ENCODE data around the gene OR4E1. TPM values are rescaled to one million over a fixed set of nuclear protein-coding genes. Genes with fewer than 3 reads are reported as not detected.
"Not testable (repeated sequence)": the region's sequence is repeated elsewhere in the genome, so short reads cannot be mapped to it uniquely, and the experiment has no call there.

OR4E1 gene
- total RNA-seq, 3 donors from 2014 or later (not counting 1 experiment from before 2014, with no cell fraction given), result not detected

DNA sequence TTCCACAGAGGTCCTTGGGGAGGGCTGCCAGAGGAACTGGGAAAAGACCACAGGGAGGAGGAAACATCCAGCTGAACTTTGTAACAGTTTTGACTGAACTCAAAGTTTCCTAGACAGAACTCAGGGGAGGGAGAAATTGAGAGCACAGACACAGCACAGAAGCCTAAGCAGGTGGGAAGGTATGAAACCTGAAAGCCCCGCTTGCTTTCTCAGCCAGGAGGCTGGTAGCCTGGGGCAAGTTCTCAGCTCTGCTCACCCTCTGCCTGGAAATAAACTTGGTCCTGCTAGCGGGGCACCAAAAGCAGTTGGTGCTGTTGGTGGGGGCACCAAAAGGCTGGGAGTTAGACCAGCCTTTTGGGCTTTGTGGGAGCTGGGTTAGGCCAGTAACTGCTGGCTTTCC lies 25.9 kb upstream of the OR4E1 start:
- no peak for DNase-seq
- Histone ChIP-seq H3K27me3 (ENCODE audit: control insufficient read depth, insufficient read depth, low read length) (peaks cover 2% of the 10 kb centered on the region), H3K36me3 (ENCODE audit: control insufficient read depth, insufficient read depth, low read length) (no peaks in the 10 kb centered on the region), H3K9me3 (ENCODE audit: control insufficient read depth, insufficient read depth, low read length) (no peaks in the 10 kb centered on the region), H3K4me1 (ENCODE audit: control insufficient read depth, insufficient read depth, low read length) (no peaks in the 10 kb centered on the region), H3K27ac (ENCODE audit: low read length) (no peak overlapping the region), H3K4me3 (ENCODE audit: low read length) (no peak overlapping the region)
- no peaks in the 10 kb centered on the region for H3K36me3 Mint-ChIP-seq
- TF ChIP-seq, protein P1, sequence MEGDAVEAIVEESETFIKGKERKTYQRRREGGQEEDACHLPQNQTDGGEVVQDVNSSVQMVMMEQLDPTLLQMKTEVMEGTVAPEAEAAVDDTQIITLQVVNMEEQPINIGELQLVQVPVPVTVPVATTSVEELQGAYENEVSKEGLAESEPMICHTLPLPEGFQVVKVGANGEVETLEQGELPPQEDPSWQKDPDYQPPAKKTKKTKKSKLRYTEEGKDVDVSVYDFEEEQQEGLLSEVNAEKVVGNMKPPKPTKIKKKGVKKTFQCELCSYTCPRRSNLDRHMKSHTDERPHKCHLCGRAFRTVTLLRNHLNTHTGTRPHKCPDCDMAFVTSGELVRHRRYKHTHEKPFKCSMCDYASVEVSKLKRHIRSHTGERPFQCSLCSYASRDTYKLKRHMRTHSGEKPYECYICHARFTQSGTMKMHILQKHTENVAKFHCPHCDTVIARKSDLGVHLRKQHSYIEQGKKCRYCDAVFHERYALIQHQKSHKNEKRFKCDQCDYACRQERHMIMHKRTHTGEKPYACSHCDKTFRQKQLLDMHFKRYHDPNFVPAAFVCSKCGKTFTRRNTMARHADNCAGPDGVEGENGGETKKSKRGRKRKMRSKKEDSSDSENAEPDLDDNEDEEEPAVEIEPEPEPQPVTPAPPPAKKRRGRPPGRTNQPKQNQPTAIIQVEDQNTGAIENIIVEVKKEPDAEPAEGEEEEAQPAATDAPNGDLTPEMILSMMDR (IDR thresholded peaks at IDR 0.05), result no peak
- WGBS (ENCODE audit: insufficient coverage), result 93% methylated on average over 2 of the region's 2 CpGs
- no peak overlapping the region for H3K27ac Mint-ChIP-seq
- no peak for ATAC-seq
- peaks cover 10 to 11% of the 10 kb centered on the region in 2 donors for H3K4me1 Mint-ChIP-seq
- no peaks in the 10 kb centered on the region for H3K9me3 Mint-ChIP-seq
- intact Hi-C loops (cut with micrococcal nuclease), result no loop called here
- H3K27me3 Mint-ChIP-seq (ENCODE audit: low read depth in 2 of 2), result peaks cover 9 to 58% of the 10 kb centered on the region in 2 donors
- no peak overlapping the region for H3K4me3 Mint-ChIP-seq

DNA sequence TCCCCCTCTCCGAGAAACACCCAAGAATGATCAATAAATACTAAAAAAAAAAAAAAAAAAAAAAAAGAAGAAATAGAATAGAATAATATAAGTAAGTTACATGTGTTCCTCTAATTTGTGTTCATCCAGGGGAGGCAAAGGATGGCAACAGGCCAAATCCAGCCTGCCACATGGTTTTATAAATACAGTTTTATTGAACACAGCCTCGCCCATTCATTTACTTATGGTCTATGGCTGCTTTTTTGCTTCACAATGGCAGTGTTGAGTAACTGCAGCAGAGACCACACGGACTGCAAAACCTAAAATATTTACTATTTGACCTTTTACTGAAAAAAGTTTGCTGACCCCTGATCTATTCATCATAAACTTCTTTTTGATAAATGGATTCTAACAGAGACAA lies 24.9 kb upstream of the OR4E1 start:
- H3K27ac Mint-ChIP-seq; H3K4me3 ChIP-seq (ENCODE audit: low read length); H3K27me3 ChIP-seq (ENCODE audit: control insufficient read depth, insufficient read depth, low read length); H3K36me3 Mint-ChIP-seq; H3K4me3 Mint-ChIP-seq; H3K36me3 ChIP-seq (ENCODE audit: control insufficient read depth, insufficient read depth, low read length); H3K4me1 Mint-ChIP-seq; H3K4me1 ChIP-seq (ENCODE audit: control insufficient read depth, insufficient read depth, low read length); H3K9me3 Mint-ChIP-seq; H3K9me3 ChIP-seq (ENCODE audit: control insufficient read depth, insufficient read depth, low read length); H3K27ac ChIP-seq (ENCODE audit: low read length); intact Hi-C loops (cut with micrococcal nuclease); DNase-seq; ATAC-seq: not testable (repeated sequence)
- WGBS (ENCODE audit: insufficient coverage), result 96% methylated on average over 2 of the region's 3 CpGs
- H3K27me3 Mint-ChIP-seq (ENCODE audit: low read depth in 2 of 2), result peaks cover 12 to 59% of the 10 kb centered on the region in 2 donors

DNA sequence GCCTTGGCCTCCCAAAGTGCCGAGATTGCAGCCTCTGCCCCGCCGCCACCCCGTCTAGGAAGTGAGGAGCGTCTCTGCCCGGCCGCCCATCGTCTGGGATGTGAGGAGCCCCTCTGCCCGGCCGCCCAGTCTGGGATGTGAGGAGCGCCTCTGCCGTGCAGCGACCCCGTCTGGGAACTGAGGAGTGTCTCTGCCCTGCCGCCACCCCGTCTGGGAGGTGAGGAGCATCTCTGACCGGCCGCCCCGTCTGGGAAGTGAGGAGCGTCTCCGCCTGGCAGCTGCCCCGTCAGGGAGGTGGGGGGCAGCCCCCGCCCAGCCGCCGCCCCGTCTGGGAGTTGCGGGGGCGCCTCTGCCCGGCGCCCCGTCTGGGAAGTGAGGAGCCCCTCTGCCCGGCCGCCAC lies 24.0 kb upstream of the OR4E1 start:
- H3K36me3 Mint-ChIP-seq; H3K4me1 Mint-ChIP-seq; ATAC-seq; H3K27ac Mint-ChIP-seq; H3K4me3 ChIP-seq (ENCODE audit: low read length); H3K27ac ChIP-seq (ENCODE audit: low read length); H3K27me3 ChIP-seq (ENCODE audit: control insufficient read depth, insufficient read depth, low read length); DNase-seq; intact Hi-C loops (cut with micrococcal nuclease); H3K36me3 ChIP-seq (ENCODE audit: control insufficient read depth, insufficient read depth, low read length); H3K9me3 ChIP-seq (ENCODE audit: control insufficient read depth, insufficient read depth, low read length); H3K4me1 ChIP-seq (ENCODE audit: control insufficient read depth, insufficient read depth, low read length); H3K9me3 Mint-ChIP-seq; H3K4me3 Mint-ChIP-seq: not testable (repeated sequence)
- WGBS (ENCODE audit: insufficient coverage), result 95% methylated on average over 33 of the region's 33 CpGs
- H3K27me3 Mint-ChIP-seq (ENCODE audit: low read depth in 2 of 2), result peaks cover 12 to 63% of the 10 kb centered on the region in 2 donors

DNA sequence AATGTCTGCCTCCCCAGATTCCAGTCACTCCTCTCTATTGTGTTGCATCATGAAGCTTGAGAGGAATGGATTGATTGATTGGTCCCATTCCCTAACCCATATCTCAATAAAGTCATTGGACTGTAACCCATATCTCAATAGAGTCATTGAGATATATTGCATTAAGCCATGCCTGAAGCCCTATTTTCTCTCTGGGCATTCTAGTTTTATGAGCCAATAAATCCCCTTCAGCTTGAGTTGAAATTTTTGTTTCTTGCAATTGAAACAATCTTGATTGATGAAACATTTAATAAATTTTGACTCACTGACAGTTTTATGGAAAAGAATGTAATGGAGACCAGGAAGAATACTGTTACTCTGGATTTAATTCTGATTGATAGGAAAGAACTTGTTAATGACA lies 20.8 kb upstream of the OR4E1 start:
- ATAC-seq (no peak), DNase-seq (no peak)
- Histone ChIP-seq H3K27ac (ENCODE audit: low read length) (no peak overlapping the region), H3K27me3 (ENCODE audit: control insufficient read depth, insufficient read depth, low read length) (peaks cover 10% of the 10 kb centered on the region), H3K4me3 (ENCODE audit: low read length) (no peak overlapping the region), H3K4me1 (ENCODE audit: control insufficient read depth, insufficient read depth, low read length) (no peaks in the 10 kb centered on the region), H3K36me3 (ENCODE audit: control insufficient read depth, insufficient read depth, low read length) (no peaks in the 10 kb centered on the region), H3K9me3 (ENCODE audit: control insufficient read depth, insufficient read depth, low read length) (no peaks in the 10 kb centered on the region)
- no peaks in the 10 kb centered on the region for H3K9me3 Mint-ChIP-seq
- peaks cover 17 to 64% of the 10 kb centered on the region in 2 donors for H3K27me3 Mint-ChIP-seq (ENCODE audit: low read depth in 2 of 2)
- H3K4me3 Mint-ChIP-seq, result no peak overlapping the region
- intact Hi-C loops (cut with micrococcal nuclease), result no loop called here
- H3K36me3 Mint-ChIP-seq, result no peaks in the 10 kb centered on the region
- no peak overlapping the region for H3K27ac Mint-ChIP-seq
- H3K4me1 Mint-ChIP-seq, result no peaks in the 10 kb centered on the region
- TF ChIP-seq, protein P1 (IDR thresholded peaks at IDR 0.05), result no peak

DNA sequence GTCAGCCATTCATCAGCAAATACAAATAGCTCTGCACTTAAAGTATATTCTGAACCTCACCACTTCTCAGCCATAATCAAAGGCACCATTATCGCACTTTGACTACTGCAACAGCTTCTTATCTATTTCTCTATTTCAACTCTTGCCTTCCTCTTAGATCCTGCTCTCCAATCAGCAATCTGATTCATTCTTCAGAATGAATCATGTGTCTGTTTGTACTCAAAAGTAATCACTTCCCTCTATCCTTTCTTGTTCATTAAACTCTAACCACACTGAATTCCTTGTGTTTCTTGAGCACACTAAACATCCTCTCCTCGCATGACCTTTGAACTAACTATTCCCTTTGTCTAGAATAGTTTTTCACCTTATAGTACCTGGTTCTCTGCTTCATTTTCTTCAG lies 12.8 kb upstream of the OR4E1 start:
- TF ChIP-seq, protein P1 (IDR thresholded peaks at IDR 0.05), result no peak
- Histone ChIP-seq H3K9me3 (ENCODE audit: control insufficient read depth, insufficient read depth, low read length) (no peaks in the 10 kb centered on the region), H3K36me3 (ENCODE audit: control insufficient read depth, insufficient read depth, low read length) (no peaks in the 10 kb centered on the region), H3K27me3 (ENCODE audit: control insufficient read depth, insufficient read depth, low read length) (peaks cover 2% of the 10 kb centered on the region), H3K4me1 (ENCODE audit: control insufficient read depth, insufficient read depth, low read length) (no peaks in the 10 kb centered on the region), H3K4me3 (ENCODE audit: low read length) (no peak overlapping the region), H3K27ac (ENCODE audit: low read length) (no peak overlapping the region)
- ATAC-seq, result no peak
- no peak for DNase-seq
- Mint-ChIP-seq H3K4me3 (no peak overlapping the region), H3K4me1 (no peaks in the 10 kb centered on the region), H3K27me3 (ENCODE audit: low read depth in 2 of 2) (peaks cover 22 to 34% of the 10 kb centered on the region in 2 donors), H3K9me3 (no peaks in the 10 kb centered on the region), H3K27ac (no peak overlapping the region), H3K36me3 (no peaks in the 10 kb centered on the region)
- intact Hi-C loops (cut with micrococcal nuclease), result no loop called here
- 95% methylated on average over 2 of the region's 2 CpGs for WGBS (ENCODE audit: insufficient coverage)
